ENCODE results near the gene KBTBD8. TPM values are rescaled to one million over a fixed set of nuclear protein-coding genes. Genes with fewer than 3 reads are reported as not detected.

The KBTBD8 gene
- total and polyA plus RNA-seq, 2 of the 13 experiments (the other 11 are each of a cell fraction or from before 2014, with no cell fraction given), result 1.1 to 7.6 TPM

- no peak for TF ChIP-seq CEBPZ (IDR thresholded peaks at IDR 0.05; ENCODE audit: low read length)
- TF ChIP-seq ZBTB10 (CRISPR knock-in tag; IDR thresholded peaks at IDR 0.05; ENCODE audit: borderline replicate concordance), result no peak
- no peak for TF ChIP-seq ZFP36L2 (CRISPR knock-in tag; IDR thresholded peaks at IDR 0.05)
- no peak for TF ChIP-seq MEF2D (CRISPR knock-in tag; IDR thresholded peaks at IDR 0.05)
- no peak for TF ChIP-seq SOX5 (CRISPR knock-in tag; IDR thresholded peaks at IDR 0.05; ENCODE audit: borderline replicate concordance)
- TF ChIP-seq TRIM24 (CRISPR knock-in tag; IDR thresholded peaks at IDR 0.05), result no peak
- TF ChIP-seq CHD4 (IDR thresholded peaks at IDR 0.05; ENCODE audit: borderline replicate concordance, low read length), result no peak
- no peak for TF ChIP-seq SAFB2 (CRISPR knock-in tag; IDR thresholded peaks at IDR 0.05; ENCODE audit: borderline replicate concordance, low read depth)
- no peak for TF ChIP-seq RAD21 (CRISPR knock-in tag; IDR thresholded peaks at IDR 0.05)
- TF ChIP-seq ZNF639 (CRISPR knock-in tag; conservative IDR thresholded peaks at IDR 0.05), result no peak
- no peak for TF ChIP-seq THAP9 (CRISPR knock-in tag; IDR thresholded peaks at IDR 0.05; ENCODE audit: borderline replicate concordance)
- TF ChIP-seq HMGA1 (CRISPR knock-in tag; conservative IDR thresholded peaks at IDR 0.05), result no peak
- no peak for TF ChIP-seq ZIK1 (CRISPR knock-in tag; IDR thresholded peaks at IDR 0.05; ENCODE audit: borderline replicate concordance, low read depth)
- no peak for TF ChIP-seq ZNF782 (CRISPR knock-in tag; IDR thresholded peaks at IDR 0.05; ENCODE audit: borderline replicate concordance)
- no peak for TF ChIP-seq ZMYM2 (CRISPR knock-in tag; IDR thresholded peaks at IDR 0.05)
- Histone ChIP-seq H4K20me1 (ENCODE audit: insufficient read depth, low read length) (no peaks in the 10 kb centered on the region), H2AFZ (ENCODE audit: low read length) (no peak overlapping the region), H3K79me2 (ENCODE audit: insufficient read depth, low read length) (no peaks in the 10 kb centered on the region), H3K9ac (ENCODE audit: insufficient read depth, low read depth, low read length) (no peak overlapping the region), H3K27ac (ENCODE audit: extremely low read length, insufficient read depth, low read length) (no peak overlapping the region), H3K4me2 (ENCODE audit: low read depth, low read length) (no peak overlapping the region), H3K4me1 (ENCODE audit: insufficient read depth, low read length) (0 out of 2 replicates have a peak, but pooled peaks cover 7% of the 10 kb centered on the region), H3K4me3 (replicated peaks in 1 of 3; ENCODE audit: insufficient read depth in 1 of 3, low read depth in 2 of 3, low read length in 3 of 3) (no peak overlapping the region), H3K27me3 (ENCODE audit: control insufficient read depth in 1 of 2, insufficient read depth in 2 of 2, low read length in 2 of 2) (no peaks in the 10 kb centered on the region; a peak in 1 of 5 replicates), H3K36me3 (replicated peaks in 1 of 2; ENCODE audit: control insufficient read depth in 1 of 2, insufficient read depth in 2 of 2, low read length in 2 of 2) (no peaks in the 10 kb centered on the region), H3K9me3 (ENCODE audit: low read length) (no peaks in the 10 kb centered on the region)
- intact Hi-C loops (cut with micrococcal nuclease; ENCODE audit: unreplicated experiment) (no loop called here), in situ Hi-C loops (cut with HindIII; ENCODE audit: extremely low pct_ligation_motif_present, low pct_unique_long_range_greater_than_20kb) (no loop called here)
- DNase-seq (ENCODE audit: low spot score) (no peak), FAIRE-seq (no peak), ATAC-seq (no peak)
- ChIA-PET POLR2A (no interaction called here), CTCF (ENCODE audit: low intra/inter-chr PET ratio, low total read pairs) (no interaction called here)
- 5% methylated on average over 2 of the region's 2 CpGs for WGBS (ENCODE audit: low lambda C conversion rate)
- no TSS peak for BruUV-seq (replicated peaks)
These were observed 49.3 kb upstream of the KBTBD8 start for GRCh38 chr3:66948838-66949237.

Data from HepG2 (cell line).